Kidney epithelial cell (primary cell): ENCODE measurements around the gene TECPR2. TPM values are rescaled to one million over a fixed set of nuclear protein-coding genes. Genes with fewer than 3 reads are reported as not detected.

Source experiments
- DNase-seq: peaks from one replicate; pipeline ENCODE4 v3.0.0-alpha.2; 2010; ENCODE audit warnings: low read depth
- H3K27me3 ChIP-seq: 2 replicates; pipeline ENCODE4 v1.6.0; 2011; ENCODE audit warnings: low read length; ENCODE audit not compliant: control insufficient read depth, insufficient read depth
- H3K36me3 ChIP-seq: 2 replicates; pipeline ENCODE4 v1.5.1; 2011; ENCODE audit warnings: low read length; ENCODE audit not compliant: control insufficient read depth, insufficient read depth
- H3K4me3 ChIP-seq: 2 replicates; pipeline ENCODE4 v1.5.1; 2011; ENCODE audit warnings: low read depth, mild to moderate bottlenecking, control low read depth, low read length
- CTCF ChIP-seq: IDR thresholded peaks from 2 replicates; pipeline ENCODE4 v1.5.1; 2011; ENCODE audit warnings: mild to moderate bottlenecking, moderate library complexity, low read length, control low read depth, inconsistent platforms; ENCODE audit not compliant: insufficient read depth, poor library complexity, severe bottlenecking
- total RNA-seq: library from RNA; depleted of rRNA; stranded (reverse); fragments of >200 nt; gene quantifications from 2 replicates; pipeline ENCODE4 v1.2.3, GENCODE V29; 2015

TECPR2 gene
- total RNA-seq, 1 donor from 2014 or later = 16.6 TPM

- no peaks in the 10 kb centered on the region for H3K27me3 ChIP-seq
- no peak for TF ChIP-seq CTCF
- DNase-seq = no peak
These were observed 29.8 kb downstream of the TECPR2 start for GRCh38 chr14:102392506-102392905.

GRCh38 chr14:102394717-102395375 lies 32.1 kb downstream of the TECPR2 start:
- Histone ChIP-seq H3K36me3 (no peaks in the 10 kb centered on the region), H3K27me3 (no peaks in the 10 kb centered on the region), H3K4me3 (no peak overlapping the region)
- TF ChIP-seq CTCF = no peak
- DNase-seq = no peak

More at GRCh38 chr14:102392506-102392905, 29.8 kb downstream of the TECPR2 start:
- H3K36me3 ChIP-seq = no peaks in the 10 kb centered on the region
- H3K4me3 ChIP-seq = no peak overlapping the region

GRCh38 chr14:102396521-102396920 lies 33.8 kb downstream of the TECPR2 start:
- TF ChIP-seq CTCF = no peak

GRCh38 chr14:102403028-102403427 lies 40.3 kb downstream of the TECPR2 start:
- DNase-seq = no peak
- no peaks in the 10 kb centered on the region for H3K27me3 ChIP-seq
- no peak overlapping the region for H3K4me3 ChIP-seq
- no peak for TF ChIP-seq CTCF
- H3K36me3 ChIP-seq = no peaks in the 10 kb centered on the region

More at GRCh38 chr14:102396521-102396920, 33.8 kb downstream of the TECPR2 start:
- no peak overlapping the region for H3K4me3 ChIP-seq
- no peak for DNase-seq
- H3K27me3 ChIP-seq = no peaks in the 10 kb centered on the region
- no peaks in the 10 kb centered on the region for H3K36me3 ChIP-seq

- no peak for DNase-seq
- TF ChIP-seq CTCF = no peak
- Histone ChIP-seq H3K36me3 (no peaks in the 10 kb centered on the region), H3K27me3 (no peaks in the 10 kb centered on the region), H3K4me3 (no peak overlapping the region)
These were observed 44.5 kb downstream of the TECPR2 start for GRCh38 chr14:102407258-102407657.

- no peak for TF ChIP-seq CTCF
- Histone ChIP-seq H3K36me3 (no peaks in the 10 kb centered on the region), H3K27me3 (no peaks in the 10 kb centered on the region), H3K4me3 (no peak overlapping the region)
- DNase-seq = no peak
These were observed 46.0 kb downstream of the TECPR2 start for GRCh38 chr14:102408724-102409123.
